Measurements from ENCODE around the gene HECTD2. TPM values are rescaled to one million over a fixed set of nuclear protein-coding genes. Genes with fewer than 3 reads are reported as not detected.

Gene HECTD2
- total RNA-seq, 1 donor, result 15.1 TPM

DNA sequence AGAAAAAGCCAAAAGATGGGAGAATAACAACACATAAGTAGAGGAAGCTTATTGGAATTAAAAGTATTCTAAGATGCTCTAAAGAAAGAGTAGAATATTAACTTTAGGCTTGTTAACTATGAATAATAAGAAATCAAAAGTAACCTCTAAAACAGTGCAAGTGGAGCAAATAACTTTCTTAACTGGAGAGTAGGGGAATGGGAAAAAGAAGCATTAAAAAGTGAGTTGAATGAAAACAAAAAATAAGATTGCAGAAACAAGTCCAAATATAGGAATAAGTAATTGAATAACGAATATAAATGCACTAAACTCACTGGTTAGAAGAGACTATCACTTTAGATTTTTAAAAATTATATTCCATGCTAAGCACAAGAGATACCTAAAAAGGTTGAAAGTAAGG is 63.9 kb downstream of the HECTD2 start:
- no peak overlapping the region for H3K4me3 ChIP-seq (ENCODE audit: low read depth, low read length)
- TF ChIP-seq, protein P1, sequence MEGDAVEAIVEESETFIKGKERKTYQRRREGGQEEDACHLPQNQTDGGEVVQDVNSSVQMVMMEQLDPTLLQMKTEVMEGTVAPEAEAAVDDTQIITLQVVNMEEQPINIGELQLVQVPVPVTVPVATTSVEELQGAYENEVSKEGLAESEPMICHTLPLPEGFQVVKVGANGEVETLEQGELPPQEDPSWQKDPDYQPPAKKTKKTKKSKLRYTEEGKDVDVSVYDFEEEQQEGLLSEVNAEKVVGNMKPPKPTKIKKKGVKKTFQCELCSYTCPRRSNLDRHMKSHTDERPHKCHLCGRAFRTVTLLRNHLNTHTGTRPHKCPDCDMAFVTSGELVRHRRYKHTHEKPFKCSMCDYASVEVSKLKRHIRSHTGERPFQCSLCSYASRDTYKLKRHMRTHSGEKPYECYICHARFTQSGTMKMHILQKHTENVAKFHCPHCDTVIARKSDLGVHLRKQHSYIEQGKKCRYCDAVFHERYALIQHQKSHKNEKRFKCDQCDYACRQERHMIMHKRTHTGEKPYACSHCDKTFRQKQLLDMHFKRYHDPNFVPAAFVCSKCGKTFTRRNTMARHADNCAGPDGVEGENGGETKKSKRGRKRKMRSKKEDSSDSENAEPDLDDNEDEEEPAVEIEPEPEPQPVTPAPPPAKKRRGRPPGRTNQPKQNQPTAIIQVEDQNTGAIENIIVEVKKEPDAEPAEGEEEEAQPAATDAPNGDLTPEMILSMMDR (IDR thresholded peaks at IDR 0.05; ENCODE audit: insufficient read depth, low read depth, low read length), result no peak
- no peak for DNase-seq (ENCODE audit: low read depth)

DNA sequence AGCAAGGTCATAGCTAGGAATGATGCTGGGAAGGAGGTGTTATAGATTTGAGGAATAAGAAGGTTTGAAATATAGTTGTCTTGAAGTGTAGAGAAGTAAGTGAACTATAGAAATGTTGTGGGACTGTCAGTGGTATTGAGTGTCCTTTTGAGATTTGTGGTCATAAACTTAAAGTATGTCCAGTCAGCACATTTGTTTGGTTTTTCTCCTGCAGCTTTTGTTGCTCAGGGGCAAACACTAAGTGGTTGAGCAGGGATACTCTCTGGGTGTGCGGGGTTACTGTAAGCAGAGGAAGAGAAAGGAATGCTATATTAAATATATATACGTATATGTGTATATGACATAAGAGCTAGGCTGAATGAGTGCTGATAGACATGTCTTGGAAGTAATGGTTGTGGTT is 67.1 kb downstream of the HECTD2 start:
- TF ChIP-seq, protein P1 (IDR thresholded peaks at IDR 0.05; ENCODE audit: insufficient read depth, low read depth, low read length), result no peak
- no peak overlapping the region for H3K4me3 ChIP-seq (ENCODE audit: low read depth, low read length)

DNA sequence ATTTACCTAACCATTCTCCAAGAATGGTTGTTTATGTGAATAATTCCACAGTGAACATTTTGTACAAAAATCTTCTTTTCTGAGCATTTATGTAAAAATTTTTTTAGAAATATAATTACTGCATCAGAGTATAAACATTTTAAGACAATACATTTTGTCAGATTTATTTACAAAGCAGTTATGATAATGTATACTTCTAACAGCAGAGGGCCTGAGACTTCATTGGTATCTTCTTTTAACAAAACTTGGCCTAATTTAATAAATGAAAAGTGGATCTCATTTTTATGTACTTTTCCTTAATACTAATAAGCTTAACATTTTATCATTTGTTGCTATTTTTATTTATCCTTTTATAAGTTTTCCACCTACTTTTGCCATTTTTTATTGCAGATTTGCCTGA is 69.4 kb downstream of the HECTD2 start:
- TF ChIP-seq, protein P1 (IDR thresholded peaks at IDR 0.05; ENCODE audit: insufficient read depth, low read depth, low read length), result no peak
- no peak for DNase-seq (ENCODE audit: low read depth)
- no peak overlapping the region for H3K4me3 ChIP-seq (ENCODE audit: low read depth, low read length)

More for the DNA sequence above, 67.1 kb downstream of the HECTD2 start:
- no peak for DNase-seq (ENCODE audit: low read depth)

DNA sequence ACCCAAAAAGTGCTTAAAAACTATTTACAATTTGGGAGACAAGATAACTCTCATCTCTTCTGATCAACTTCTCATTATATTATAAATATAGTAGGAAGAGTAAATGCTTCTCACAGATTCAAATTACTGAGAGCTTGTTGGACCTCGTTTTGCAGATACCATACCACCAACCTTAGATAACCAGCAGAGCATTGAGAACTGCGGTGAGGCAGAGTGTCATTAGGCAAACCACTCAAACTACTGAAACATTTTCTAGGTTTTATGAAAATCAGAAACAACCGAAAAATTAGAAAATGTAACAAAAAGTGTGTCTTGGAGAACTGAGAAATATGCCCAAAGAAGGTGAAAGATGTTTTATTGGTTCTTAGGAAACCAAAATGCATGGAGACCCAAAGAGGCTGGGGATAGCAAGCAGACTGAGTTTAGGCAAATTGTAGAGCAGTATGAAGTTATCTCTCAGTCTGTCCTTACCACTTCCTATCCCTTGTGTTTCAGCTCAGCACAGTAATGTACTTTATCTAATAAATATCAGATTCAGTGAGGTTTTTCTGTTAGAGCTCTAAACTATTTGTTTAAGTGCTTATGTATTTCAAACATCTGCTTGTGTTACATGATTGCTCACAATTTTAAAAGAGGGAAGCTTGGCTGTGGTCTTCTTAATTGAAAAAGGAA is 77.9 kb downstream of the HECTD2 start:
- H3K4me3 ChIP-seq (ENCODE audit: low read depth, low read length), result no peak overlapping the region
- TF ChIP-seq, protein P1 (IDR thresholded peaks at IDR 0.05; ENCODE audit: insufficient read depth, low read depth, low read length), result no peak

DNA sequence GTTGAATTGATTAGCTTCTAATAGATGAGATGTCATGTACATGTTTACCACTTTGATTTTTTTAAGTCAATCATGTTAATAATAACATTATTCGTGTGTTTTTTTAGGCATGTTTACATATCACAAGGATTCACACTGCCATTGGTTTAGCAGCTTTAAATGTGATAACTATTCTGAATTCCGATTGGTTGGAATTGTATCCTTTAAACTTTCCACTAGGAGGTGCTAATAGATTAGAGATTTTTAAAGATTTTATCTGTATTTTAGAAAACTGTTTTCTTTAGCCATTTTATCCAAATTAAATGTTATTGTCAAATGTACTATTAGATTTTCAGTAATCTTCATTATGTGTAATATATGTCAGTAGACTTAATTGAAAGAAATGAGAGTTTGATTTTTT is 83.2 kb downstream of the HECTD2 start:
- no peak overlapping the region for H3K4me3 ChIP-seq (ENCODE audit: low read depth, low read length)
- peak; percentile 70 for DNase-seq (ENCODE audit: low read depth)
- TF ChIP-seq, protein P1 (IDR thresholded peaks at IDR 0.05; ENCODE audit: insufficient read depth, low read depth, low read length), result peak; percentile 41

More for the DNA sequence above, 77.9 kb downstream of the HECTD2 start:
- DNase-seq (ENCODE audit: low read depth), result no peak

DNA sequence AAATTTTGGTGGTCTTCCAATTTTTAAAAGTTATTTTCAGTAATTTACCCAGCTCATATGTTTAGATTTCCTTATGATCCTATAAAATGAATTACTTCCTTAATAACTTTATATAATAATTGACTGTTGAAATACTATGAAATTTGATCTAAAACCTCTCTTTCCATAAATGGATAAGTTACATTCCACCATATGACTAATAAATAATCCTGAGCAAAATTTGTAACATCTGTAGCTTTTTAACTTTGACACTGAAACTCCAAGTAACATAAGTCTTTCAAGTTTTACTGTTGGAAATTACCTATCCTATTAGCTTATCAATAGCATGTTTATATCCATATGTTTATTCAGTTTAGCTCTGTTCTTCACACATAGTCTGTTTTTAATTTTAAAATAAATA is 85.3 kb downstream of the HECTD2 start:
- DNase-seq (ENCODE audit: low read depth), result no peak
- no peak overlapping the region for H3K4me3 ChIP-seq (ENCODE audit: low read depth, low read length)
- TF ChIP-seq, protein P1 (IDR thresholded peaks at IDR 0.05; ENCODE audit: insufficient read depth, low read depth, low read length), result no peak

DNA sequence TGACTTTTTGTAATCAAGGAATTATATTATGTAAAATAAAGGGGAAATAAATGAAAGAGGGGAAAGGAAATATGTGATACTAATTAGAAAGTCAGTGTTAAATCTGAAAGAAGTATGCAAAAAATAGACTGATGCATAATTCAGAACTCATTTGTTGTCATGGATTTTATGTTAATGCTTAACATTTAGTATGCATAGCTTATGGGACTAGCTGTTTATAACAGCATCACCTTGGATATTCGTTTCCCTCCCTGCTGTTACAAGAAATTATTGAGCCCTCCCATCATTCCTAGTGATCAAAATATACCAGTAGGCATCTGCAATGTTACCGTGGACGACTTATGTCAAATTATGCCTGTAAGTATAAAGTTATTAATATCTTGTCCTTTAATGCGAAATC is 85.9 kb downstream of the HECTD2 start:
- TF ChIP-seq, protein P1 (IDR thresholded peaks at IDR 0.05; ENCODE audit: insufficient read depth, low read depth, low read length), result no peak
- DNase-seq (ENCODE audit: low read depth), result no peak
- H3K4me3 ChIP-seq (ENCODE audit: low read depth, low read length), result no peak overlapping the region
